Right ventricle myocardium inferior (tissue), 1 donor: ENCODE measurements around the gene SLC25A11. TPM values are rescaled to one million over a fixed set of nuclear protein-coding genes. Genes with fewer than 3 reads are reported as not detected.

Experiments
- ATAC-seq: fragments of 200-7000 bp; cut with Tn5 transposase; one replicate; pipeline ENCODE4 v1.9.1; 2020; ENCODE audit warnings: mild to moderate bottlenecking, moderate library complexity
- DNase-seq: peaks from one replicate; pipeline ENCODE4 v3.0.0; 2021; ENCODE audit errors: missing footprints
- intact Hi-C: fragments of 100-400 bp; cut with DNase I; formaldehyde crosslinking; loops from one replicate; pipeline ENCODE4 v1.11.0; 2022
- total RNA-seq: library from RNA; stranded (reverse); fragmentation: NEBNext Ultra II Directional; extraction: Animal tissue kit (Norgen Biotek cat#: 25700); gene quantifications from one replicate; pipeline ENCODE4 v1.2.1, GENCODE V29; 2021
- donor health status: DM: no; HTN: yes; CAD: no; lungs with severe emphysema.

The SLC25A11 gene
- total RNA-seq, 1 donor from 2014 or later = 199 TPM

DNA sequence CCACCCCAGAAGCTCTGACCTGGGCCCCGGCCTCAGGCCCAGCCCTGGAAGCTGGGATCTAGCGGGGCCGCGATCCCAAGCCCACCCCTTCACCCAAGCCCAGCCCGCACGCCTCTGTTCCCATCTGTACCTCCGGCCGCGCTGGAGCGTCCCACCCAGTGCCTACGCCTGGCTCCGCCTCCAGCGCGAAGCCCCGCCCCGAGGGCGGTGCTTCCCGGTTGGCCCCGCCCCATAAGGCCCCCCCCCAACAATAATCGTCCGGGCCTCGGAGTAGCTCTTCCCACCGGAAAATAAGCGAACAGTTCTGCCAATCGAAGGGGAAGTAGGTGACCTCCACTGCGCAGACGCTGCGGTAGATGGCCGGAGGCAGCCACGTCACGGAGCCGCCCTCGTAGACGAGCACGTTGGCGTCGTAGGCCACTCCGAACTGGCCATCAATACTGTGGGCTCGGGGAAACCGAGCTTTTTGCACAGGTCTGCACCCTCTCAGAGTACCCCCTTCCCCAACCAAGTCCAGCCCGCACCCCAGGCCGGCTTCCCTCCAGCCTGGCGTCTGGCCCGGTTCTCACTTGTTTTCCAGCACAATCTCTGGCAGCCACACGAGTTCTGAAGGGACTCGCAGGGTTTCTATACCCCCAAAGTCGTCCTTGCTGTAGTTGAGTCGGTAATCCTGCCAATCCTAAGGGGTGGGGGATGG is 38.0 kb downstream of the SLC25A11 start:
- ATAC-seq = peak; percentile 45
- DNase-seq = peak; percentile 88
- intact Hi-C loops = loop anchor here (2.0 to 10.0 kb wide), 2 partner anchors 57 to 171 kb away; partner anchors contain the start of gene MED11

DNA sequence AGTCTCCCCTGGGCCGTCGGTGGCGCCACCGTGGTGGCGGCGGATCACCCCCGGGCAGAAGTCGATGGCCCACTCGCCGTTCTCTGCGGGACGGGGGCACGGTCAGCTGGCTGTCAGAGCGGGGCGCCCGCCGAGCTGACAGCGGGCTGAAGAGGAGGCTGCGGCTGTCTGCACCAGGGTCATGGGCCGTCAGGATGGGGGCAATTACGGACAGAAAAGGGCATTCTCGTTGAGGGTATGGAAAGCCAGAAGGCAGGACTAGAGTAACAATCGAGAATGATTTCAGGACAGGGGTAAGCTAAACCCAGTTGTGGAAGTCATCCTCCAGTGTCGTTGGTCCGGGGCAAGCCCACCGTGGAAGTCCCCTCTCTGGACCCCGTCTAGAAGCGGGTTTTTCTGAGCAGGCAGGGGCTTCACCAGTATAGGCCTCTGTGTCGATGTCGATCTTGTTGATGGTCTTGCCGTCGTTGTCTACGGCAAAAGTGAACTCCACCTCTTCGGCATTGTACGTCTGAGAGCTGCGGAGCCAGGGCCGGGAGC is 38.7 kb downstream of the SLC25A11 start:
- DNase-seq (no peak), ATAC-seq (no peak)
- intact Hi-C loops = loop anchor here (10.0 kb wide), 1 partner anchor 56 kb away; no protein-coding TSS in a partner anchor

DNA sequence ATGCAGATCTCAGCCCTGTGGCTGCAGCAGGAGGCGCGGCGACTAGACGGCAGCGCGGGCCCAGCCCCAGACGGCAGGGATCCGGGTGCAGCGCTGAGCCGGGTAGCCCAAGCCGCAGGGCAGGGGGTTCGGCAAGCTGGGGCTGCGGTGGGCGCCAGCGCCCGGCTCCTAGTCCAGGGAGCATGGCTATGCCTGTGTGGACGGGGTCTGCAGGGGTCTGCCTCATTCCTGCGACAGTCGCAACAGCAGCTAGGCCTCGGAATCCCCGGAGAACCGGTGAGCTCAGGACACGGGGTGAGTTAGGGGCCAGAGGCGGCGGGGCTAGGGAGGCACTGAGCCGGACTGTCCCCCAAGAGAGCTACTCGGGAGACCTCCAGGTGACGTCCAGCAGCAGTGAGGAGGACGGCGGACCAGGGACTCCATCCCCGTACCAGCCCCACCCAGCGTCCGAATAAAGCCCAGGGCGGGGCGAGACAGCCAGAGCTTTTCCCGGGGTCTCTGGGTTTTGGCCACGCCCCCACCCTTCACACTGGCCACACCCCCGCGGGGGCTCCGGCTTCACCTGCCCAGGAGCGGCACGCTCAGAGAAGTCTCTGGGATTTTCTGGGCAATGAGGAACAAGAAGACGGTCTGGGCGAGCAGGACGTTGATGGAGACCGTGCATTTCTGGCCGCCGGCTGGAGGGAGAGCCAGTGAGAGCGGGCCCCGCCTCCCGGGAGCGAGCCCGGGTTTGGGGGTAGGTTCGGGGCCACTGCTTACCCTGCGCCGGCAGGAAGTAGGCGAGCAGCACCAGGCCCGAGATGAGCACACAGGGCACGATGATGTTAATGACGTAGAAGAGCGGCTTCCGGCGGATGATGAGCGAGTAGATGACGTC is 39.4 kb downstream of the SLC25A11 start:
- intact Hi-C loops = loop anchor here (10.0 kb wide), 1 partner anchor 56 kb away; no protein-coding TSS in a partner anchor
- ATAC-seq (no peak), DNase-seq (peak; percentile 85)

DNA sequence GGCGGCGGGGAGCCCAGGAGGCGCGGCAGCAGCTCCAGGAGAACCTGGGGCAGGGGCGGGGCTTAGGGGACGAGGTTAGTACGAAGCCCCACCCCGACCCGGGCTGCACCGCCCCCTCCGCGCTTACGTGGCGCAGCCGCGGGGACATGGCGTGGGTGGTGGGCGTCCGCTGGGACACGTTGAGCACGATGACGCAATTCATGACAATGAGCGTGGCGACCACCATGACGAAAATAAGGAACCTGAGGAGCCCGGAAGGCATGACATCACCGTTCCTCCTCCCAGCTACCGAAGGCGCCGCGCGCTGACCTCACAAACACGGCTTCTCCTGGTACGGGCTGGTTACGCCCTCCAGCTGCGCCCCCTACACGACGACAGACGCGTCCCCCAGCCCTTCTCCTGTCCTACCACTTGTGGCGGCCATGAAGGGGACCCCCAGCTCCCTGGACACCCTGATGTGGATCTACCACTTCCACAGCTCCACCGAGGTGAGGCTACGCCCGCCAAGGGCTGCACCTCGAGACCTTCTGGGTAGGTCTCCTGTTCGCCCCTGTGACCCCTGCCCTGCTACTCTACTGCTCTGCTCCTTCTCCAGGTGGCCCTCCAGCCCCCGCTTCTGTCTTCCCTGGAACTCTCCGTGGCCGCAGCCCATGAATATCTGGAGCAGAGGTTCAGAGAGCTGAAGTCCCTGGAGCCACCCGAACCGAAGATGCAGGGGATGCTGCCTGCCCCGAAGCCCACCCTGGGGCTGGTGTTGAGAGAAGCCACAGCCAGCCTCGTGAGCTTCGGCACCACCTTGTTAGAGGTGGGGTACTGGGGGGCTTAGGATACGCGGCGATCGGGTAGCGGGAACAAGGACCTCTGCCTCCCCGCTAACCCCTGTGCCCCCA is 40.3 kb downstream of the SLC25A11 start, which contains the start of gene C17orf107:
Gene C17orf107, plus strand, starts transcription at position 196 of the 890 bp plus-strand sequence. Its CDS starts 227 bp downstream, at position 423.
- DNase-seq (peak; percentile 93), ATAC-seq (peak; percentile 75)
- intact Hi-C loops = loop anchor here (10.0 kb wide), 1 partner anchor 55 kb away; no protein-coding TSS in a partner anchor

DNA sequence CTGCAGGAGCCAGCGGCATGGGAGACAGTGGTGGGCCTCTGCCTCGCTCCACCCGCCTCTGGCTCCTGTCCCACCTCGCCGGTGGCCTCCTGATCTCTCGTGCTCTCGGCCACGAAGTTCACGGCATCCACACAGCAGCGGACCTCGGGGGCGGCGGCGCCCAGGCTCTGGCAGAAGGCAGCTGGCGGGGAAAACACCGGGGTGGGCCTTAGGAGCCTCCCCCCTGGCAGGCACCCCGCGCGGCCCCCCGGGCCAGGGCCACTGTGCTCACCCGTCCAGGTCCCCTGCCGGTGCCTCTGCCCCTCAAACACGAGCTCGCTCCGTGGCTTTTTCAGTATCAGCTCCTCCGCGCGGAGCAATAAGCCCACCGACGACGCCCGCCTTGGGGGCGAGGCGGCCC is 40.9 kb downstream of the SLC25A11 start:
- intact Hi-C loops = no loop called here
- DNase-seq = no peak
- no peak for ATAC-seq

DNA sequence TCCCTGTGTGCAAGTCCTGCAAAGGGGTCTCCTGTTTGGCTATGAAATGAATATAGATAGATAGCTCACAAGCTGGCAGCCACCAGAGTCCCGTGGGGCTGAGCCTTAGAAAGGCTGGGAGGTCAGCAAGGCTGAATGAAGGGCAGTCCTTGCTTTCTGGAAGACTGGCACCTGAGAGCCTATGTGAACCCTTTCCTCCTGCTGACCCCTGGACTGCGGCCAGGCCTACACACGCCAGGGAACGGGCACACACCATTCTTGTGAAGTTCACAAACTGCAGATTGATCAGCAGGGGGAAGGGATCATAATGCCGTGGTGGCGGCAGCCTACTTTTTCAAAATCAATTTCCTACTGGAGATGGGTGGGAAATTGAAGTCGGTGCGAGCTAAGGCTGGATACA is 41.5 kb downstream of the SLC25A11 start:
- ATAC-seq (no peak), DNase-seq (no peak)
- intact Hi-C loops = no loop called here

DNA sequence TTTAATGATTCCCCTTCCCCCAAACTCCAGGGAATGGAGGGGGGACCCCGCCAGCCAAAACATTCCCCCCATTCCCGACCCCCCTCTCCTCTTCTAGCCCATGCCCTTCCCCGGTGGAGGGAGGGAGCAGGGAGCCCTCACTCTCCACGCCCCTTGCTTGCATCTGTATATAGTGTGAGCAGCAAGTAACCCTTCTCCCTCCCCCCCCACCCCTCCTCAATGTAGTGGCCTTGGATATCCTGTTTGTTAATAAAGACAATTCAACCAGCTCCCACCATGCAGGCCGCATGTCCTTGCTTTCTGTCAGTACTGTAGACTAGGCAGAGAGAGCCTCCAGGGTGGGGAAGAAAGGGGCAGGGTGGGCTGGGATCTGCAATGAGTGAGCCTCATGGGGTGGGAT is 42.1 kb downstream of the SLC25A11 start:
- ATAC-seq = no peak
- intact Hi-C loops = no loop called here
- DNase-seq = no peak

DNA sequence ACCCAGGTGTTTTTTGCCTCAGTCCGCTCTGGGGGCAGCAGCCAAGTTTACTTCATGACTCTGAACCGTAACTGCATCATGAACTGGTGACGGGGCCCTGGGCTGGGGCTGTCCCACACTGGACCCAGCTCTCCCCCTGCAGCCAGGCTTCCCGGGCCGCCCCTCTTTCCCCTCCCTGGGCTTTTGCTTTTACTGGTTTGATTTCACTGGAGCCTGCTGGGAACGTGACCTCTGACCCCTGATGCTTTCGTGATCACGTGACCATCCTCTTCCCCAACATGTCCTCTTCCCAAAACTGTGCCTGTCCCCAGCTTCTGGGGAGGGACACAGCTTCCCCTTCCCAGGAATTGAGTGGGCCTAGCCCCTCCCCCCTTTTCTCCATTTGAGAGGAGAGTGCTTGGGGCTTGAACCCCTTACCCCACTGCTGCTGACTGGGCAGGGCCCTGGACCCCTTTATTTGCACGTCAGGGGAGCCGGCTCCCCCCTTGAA is 42.6 kb downstream of the SLC25A11 start:
- DNase-seq = no peak
- intact Hi-C loops = no loop called here
- no peak for ATAC-seq

DNA sequence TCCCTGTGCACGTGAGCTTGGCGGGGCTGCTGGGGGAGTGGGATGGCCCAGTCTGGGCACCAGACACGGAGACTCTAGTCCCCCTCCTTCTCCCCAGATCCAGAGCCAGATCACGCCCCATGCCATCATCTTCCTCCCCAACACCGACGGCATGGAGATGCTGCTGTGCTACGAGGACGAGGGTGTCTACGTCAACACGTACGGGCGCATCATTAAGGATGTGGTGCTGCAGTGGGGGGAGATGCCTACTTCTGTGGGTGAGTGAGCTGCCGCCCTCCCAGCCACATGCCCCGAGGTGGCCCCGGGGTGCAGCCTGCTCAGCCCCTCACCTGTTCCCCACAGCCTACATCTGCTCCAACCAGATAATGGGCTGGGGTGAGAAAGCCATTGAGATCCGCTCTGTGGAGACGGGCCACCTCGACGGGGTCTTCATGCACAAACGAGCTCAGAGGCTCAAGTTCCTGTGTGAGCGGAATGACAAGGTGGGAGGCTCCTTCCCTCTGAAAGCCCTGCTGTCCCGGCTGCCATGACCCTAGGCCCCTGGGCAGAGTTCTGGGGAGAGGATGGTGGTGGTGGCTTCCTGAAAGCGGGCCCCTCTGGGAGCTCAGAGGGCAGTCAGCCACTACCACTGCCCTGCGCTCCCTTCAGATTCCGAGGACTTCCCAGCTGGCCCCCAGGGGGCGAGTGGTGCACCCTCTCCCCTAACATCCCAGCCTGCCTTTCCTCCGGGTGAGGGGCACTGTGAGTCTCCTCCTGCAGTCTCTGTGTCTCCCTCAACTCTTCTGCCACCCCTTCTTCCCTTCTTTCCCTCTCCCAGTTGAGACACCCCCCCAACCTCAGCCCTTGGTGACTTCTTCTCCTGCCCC is 43.3 kb downstream of the SLC25A11 start:
- no peak for ATAC-seq
- no peak for DNase-seq
- intact Hi-C loops = no loop called here

DNA sequence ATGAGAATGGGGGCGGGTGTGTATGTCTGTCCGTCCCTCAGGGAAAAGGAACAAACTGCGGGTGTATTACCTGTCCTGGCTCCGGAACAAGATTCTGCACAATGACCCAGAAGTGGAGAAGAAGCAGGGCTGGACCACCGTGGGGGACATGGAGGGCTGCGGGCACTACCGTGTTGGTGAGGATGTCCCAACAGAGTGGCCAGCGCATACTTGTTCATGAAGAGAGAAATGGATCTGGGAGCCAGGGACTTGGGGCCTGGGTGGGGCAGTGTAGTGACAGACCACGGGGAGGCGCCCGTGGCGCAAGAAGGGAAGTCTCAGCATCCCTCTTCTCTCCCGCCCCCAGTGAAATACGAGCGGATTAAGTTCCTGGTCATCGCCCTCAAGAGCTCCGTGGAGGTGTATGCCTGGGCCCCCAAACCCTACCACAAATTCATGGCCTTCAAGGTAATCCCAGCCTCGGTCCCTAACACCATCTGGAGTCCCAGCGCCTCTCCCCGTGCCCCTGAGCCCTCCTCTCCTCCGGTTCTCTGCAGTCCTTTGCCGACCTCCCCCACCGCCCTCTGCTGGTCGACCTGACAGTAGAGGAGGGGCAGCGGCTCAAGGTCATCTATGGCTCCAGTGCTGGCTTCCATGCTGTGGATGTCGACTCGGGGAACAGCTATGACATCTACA is 44.1 kb downstream of the SLC25A11 start:
- no peak for ATAC-seq
- no peak for DNase-seq
- intact Hi-C loops = no loop called here

DNA sequence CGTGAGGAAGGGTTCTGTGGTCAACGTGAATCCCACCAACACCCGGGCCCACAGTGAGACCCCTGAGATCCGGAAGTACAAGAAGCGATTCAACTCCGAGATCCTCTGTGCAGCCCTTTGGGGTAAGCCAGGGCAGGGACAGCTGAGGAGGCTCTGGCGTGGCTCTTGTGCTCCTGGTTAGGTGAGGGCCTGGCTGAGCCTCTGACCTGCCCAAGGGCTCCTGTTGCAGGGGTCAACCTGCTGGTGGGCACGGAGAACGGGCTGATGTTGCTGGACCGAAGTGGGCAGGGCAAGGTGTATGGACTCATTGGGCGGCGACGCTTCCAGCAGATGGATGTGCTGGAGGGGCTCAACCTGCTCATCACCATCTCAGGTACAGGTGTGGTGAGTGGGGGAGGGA is 44.7 kb downstream of the SLC25A11 start:
- DNase-seq (no peak), ATAC-seq (no peak)
- intact Hi-C loops = no loop called here

DNA sequence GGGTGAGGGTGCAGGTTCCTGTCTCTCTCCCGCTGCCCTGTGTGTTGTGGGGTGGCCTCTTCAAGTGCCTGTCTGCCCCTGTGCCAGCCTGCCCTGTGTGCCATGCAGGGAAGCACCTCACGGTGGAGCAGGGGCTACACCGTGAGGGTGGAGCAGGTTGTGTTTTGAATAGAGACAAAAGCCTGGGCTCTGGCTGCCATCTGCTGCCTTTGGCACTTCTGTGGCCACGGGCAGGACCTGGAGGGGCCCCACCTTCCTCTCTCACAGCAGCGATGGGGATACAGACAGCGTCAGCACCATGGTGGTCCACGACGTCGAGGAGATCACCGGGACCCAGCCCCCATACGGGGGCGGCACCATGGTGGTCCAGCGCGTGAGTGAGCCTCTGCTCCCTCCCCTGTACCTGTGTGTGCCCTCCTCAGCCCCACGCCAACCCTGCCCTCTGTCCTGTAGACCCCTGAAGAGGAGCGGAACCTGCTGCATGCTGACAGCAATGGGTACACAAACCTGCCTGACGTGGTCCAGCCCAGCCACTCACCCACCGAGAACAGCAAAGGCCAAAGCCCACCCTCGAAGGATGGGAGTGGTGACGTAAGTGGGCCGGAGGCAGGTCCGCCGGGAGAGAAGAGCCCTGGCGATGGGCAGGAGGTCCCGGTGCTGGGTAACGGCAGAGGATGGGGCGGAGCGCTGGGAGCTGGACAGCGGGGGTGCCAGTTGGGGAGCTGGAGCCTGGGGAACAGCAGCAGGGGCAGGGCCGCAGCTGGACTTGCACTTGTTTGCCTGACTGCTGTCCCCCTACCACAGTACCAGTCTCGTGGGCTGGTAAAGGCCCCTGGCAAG is 45.9 kb downstream of the SLC25A11 start:
- intact Hi-C loops = no loop called here
- DNase-seq (no peak), ATAC-seq (no peak)

DNA sequence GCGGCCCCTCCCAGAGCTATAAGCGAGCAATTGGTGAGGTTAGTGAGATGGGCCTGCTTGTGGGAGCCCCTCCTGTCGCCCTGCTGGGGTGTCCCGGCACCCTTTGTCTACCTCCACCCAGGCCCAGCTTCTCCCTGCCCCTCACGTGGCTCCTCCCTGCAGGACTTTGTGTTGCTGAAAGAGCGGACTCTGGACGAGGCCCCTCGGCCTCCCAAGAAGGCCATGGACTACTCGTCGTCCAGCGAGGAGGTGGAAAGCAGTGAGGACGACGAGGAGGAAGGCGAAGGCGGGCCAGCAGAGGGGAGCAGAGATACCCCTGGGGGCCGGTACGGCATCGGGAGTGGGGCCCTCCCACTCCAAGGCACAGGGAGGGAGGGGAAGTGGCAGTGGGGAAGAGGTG is 46.6 kb downstream of the SLC25A11 start:
- DNase-seq = no peak
- no peak for ATAC-seq
- intact Hi-C loops = no loop called here

DNA sequence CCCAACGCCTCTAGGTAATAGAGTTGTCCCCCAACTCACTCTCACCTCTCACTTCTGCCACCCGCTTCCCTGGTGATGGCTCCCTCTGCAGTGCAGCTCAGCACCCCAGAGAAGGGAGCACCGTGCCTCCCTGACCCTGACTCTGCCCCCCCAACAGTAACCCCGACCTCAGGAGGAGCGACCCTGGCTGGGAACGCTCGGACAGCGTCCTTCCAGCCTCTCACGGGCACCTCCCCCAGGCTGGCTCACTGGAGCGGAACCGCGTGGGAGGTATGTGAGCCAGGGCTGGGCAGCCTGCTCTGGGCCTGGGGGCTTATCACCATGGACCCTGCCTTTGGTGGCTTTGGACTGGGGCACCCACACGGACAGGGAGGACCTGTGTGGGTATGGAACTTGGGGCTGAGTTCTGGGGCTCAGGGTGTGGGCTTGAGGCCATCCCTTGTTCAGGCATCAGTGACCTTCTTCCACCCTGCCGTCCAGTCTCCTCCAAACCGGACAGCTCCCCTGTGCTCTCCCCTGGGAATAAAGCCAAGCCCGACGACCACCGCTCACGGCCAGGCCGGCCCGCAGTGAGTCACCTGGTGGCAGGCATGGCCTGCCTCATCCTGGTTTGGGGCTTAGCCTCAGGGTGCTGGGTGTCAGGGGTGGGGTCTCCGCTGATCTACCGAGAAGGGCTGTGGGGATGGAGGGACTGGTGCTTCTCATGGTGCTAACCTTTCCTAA is 47.2 kb downstream of the SLC25A11 start:
- no peak for DNase-seq
- intact Hi-C loops = no loop called here
- no peak for ATAC-seq
